Panc1 (cell line): ENCODE measurements around the gene ROBO3. TPM values are rescaled to one million over a fixed set of nuclear protein-coding genes. Genes with fewer than 3 reads are reported as not detected.

Experiments used
- ATAC-seq: fragments of 200-7000 bp; cut with Tn5 transposase; 2 replicates; pipeline ENCODE4 v1.9.1; 2020; ENCODE audit warnings: mild to moderate bottlenecking, moderate library complexity
- BruUV-seq: library from RNA; stranded (reverse); fragments of 400-500 nt; replicated peaks from 2 replicates; lab custom pipeline; 2021; lab: Mats Ljungman, UMichigan
- CTCF ChIA-PET: fragments of 300-600 bp; sonication (Branson Sonifier 250); formaldehyde crosslinking; loops from one replicate; lab custom pipeline; 2022; ENCODE audit warnings: antibody characterized with exemption; lab: Charles Lee
- POLR2A ChIA-PET: fragments of 300-600 bp; sonication (Branson Sonifier 250); formaldehyde crosslinking; loops from one replicate; lab custom pipeline; 2022; ENCODE audit warnings: antibody characterized with exemption; lab: Charles Lee
- DNase-seq: peaks from one replicate; pipeline ENCODE4 v3.0.0-alpha.2; 2010; ENCODE audit warnings: low read depth, low spot score
- H3K27ac ChIP-seq: 2 replicates; pipeline ENCODE4 v1.5.1; 2011; ENCODE audit warnings: mild to moderate bottlenecking, low read length, inconsistent platforms
- H3K27me3 ChIP-seq: fragments of 200-500 bp; sonication (Bioruptor generic); 2 replicates; pipeline ENCODE4 v1.6.0; 2014; ENCODE audit warnings: low read length, inconsistent platforms; ENCODE audit not compliant: control insufficient read depth, insufficient read depth
- H3K36me3 ChIP-seq: fragments of 200-500 bp; sonication (Bioruptor generic); 2 replicates; pipeline ENCODE4 v1.5.1; 2014; ENCODE audit warnings: inconsistent platforms, mild to moderate bottlenecking, low read length, moderate library complexity; ENCODE audit not compliant: control insufficient read depth, insufficient read depth
- H3K4me1 ChIP-seq: 2 replicates; pipeline ENCODE4 v1.5.1; 2011; ENCODE audit warnings: inconsistent platforms, mild to moderate bottlenecking, low read length, moderate library complexity; ENCODE audit not compliant: control insufficient read depth, insufficient read depth
- H3K4me3 ChIP-seq, 2 experiments: 2 replicates each; pipeline ENCODE4 v1.5.1; 2011 to 2012; ENCODE audit warnings: low read depth in 2 of 2, low read length in 2 of 2, mild to moderate bottlenecking in 2 of 2, inconsistent platforms in 1 of 2, moderate library complexity in 1 of 2
- H3K9me3 ChIP-seq: fragments of 200-500 bp; sonication (Bioruptor generic); 2 replicates; pipeline ENCODE4 v1.5.1; 2014; ENCODE audit warnings: low read depth, mild to moderate bottlenecking, inconsistent platforms, low read length, moderate library complexity; ENCODE audit not compliant: control insufficient read depth, insufficient read depth
- POLR2AphosphoS5 ChIP-seq: IDR thresholded peaks from 2 replicates; pipeline ENCODE4 v1.6.1; 2012; ENCODE audit warnings: mild to moderate bottlenecking, low read depth, low read length, moderate library complexity
- REST ChIP-seq, 2 experiments: IDR thresholded peaks; 2 replicates each; pipeline ENCODE4 v1.6.1; 2011 to 2012; ENCODE audit warnings: low read depth in 2 of 2, control low read depth in 1 of 2, low read length in 1 of 2, mild to moderate bottlenecking in 1 of 2, moderate library complexity in 1 of 2; ENCODE audit not compliant: insufficient read depth in 1 of 2
- SIN3A ChIP-seq: IDR thresholded peaks from 2 replicates; pipeline ENCODE4 v1.6.1; 2012; ENCODE audit warnings: low read depth, mild to moderate bottlenecking, low read length, moderate library complexity, borderline replicate concordance; ENCODE audit not compliant: insufficient read depth
- TCF7L2 ChIP-seq: IDR thresholded peaks from 2 replicates; pipeline ENCODE4 v1.6.1; 2011; ENCODE audit warnings: mild to moderate bottlenecking, low read depth, low read length, inconsistent platforms
- in situ Hi-C: cut with HindIII; loops from 2 replicates; pipeline ENCODE4 v1.10.0; 2016; ENCODE audit warnings: low sequenced_read_pairs, low pct_unique_long_range_greater_than_20kb
- intact Hi-C: fragments of 100-400 bp; cut with micrococcal nuclease; formaldehyde crosslinking; loops from one replicate; pipeline ENCODE4 v1.10.0; 2022; ENCODE audit not compliant: unreplicated experiment
- total RNA-seq: library from RNA; stranded (reverse); gene quantifications from one replicate; pipeline ENCODE4 v1.2.1, GENCODE V29; 2021; ENCODE audit not compliant: unreplicated experiment
- TF ChIP-seq, protein P1 (sequence below): fragments of 450-650 bp; IDR thresholded peaks from 2 replicates; pipeline ENCODE4 v1.5.1; 2017; ENCODE audit warnings: mild to moderate bottlenecking

Gene ROBO3
- total RNA-seq, 1 experiment from 2014 or later = 12.0 TPM

DNA sequence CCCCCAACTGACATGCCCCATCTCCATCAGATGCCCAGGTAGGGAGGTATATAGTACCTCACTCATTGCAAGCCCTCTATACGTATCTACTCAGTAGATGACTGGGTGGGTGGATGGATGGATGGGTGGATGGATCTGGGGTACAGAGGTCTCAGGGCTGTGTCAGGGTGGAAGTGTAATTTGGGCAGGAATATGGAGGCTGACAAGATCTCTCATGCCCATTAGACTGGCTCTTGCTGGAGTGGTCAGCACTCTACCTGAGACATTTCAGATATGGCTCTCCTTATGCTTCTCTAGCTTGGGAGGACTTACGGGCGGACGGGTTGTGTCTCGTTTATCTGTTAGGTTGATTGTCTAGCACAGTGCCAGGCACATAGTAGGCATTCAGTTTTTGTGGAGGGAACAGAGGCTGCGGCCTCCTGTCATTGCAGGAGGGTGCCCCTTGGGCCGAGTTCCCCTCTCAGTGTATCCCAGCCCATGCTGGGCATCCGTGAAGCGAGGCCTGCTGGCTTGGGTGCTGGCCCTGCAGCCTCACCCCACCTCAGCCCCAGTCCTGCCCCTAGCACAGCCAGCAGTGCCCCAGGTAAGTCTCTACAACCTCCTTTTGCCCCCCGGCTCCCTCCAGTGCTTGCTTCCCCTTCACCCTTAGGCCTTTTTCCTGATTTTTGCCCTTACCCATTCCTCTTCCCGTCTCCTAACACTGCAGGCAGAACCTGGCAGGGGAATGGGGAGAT lies 13.7 kb downstream of the ROBO3 start:
- Histone ChIP-seq H3K4me3 (no peak overlapping the region), H3K27me3 (no peaks in the 10 kb centered on the region), H3K27ac (no peak overlapping the region), H3K36me3 (no peaks in the 10 kb centered on the region), H3K9me3 (no peaks in the 10 kb centered on the region), H3K4me1 (peaks cover 8% of the 10 kb centered on the region)
- no peak for DNase-seq
- ChIA-PET POLR2A (no interaction called here), CTCF (no interaction called here)
- intact Hi-C loops = no loop called here
- BruUV-seq = TSS peak; percentile 54
- in situ Hi-C loops = no loop called here
- ATAC-seq = no peak
- TF ChIP-seq, protein P1, sequence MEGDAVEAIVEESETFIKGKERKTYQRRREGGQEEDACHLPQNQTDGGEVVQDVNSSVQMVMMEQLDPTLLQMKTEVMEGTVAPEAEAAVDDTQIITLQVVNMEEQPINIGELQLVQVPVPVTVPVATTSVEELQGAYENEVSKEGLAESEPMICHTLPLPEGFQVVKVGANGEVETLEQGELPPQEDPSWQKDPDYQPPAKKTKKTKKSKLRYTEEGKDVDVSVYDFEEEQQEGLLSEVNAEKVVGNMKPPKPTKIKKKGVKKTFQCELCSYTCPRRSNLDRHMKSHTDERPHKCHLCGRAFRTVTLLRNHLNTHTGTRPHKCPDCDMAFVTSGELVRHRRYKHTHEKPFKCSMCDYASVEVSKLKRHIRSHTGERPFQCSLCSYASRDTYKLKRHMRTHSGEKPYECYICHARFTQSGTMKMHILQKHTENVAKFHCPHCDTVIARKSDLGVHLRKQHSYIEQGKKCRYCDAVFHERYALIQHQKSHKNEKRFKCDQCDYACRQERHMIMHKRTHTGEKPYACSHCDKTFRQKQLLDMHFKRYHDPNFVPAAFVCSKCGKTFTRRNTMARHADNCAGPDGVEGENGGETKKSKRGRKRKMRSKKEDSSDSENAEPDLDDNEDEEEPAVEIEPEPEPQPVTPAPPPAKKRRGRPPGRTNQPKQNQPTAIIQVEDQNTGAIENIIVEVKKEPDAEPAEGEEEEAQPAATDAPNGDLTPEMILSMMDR = no peak
- TF ChIP-seq REST (IDR thresholded peaks at IDR 0.05; ENCODE audit: insufficient read depth in 1 of 2, low read depth in 2 of 2, low read length in 1 of 2) (no peak), POLR2AphosphoS5 (no peak), SIN3A (no peak), TCF7L2 (no peak)

DNA sequence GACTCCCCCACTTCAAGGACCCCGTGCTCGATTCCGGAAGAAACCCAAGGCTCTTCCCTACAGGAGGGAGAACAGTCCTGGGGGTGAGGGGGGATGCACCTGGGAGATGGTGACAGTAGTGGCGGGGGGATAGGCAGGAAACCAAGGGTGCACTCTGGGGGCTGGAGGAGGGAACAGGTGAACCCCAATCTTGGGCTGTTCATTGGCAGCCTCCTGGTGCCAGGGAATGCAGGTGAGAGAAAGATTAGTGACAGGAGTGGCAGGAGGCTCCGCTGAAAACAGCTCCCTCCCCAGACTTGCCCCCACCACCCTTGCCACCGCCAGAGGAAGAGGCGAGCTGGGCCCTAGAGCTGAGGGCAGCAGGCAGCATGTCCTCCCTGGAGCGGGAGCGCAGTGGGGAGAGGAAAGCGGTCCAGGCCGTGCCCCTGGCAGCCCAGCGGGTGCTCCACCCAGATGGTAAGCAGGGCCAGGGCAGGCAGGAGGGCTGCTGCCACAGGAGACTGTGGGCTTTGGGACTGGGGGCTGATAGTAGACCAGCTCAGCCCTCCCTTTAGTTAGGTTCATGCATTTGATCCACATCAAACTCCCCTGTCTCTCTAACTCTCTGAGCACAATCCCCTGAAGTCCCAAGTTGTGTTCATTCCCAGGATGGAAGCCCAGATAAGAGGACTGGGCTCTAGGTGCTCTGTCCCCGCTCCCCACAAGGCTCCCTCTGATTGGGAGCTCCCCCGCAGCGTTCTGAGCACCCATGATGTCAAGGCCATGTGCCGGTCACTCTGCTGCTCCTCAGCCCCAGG lies 14.5 kb downstream of the ROBO3 start:
- ChIA-PET POLR2A (no interaction called here), CTCF (no interaction called here)
- DNase-seq = no peak
- intact Hi-C loops (no loop called here), in situ Hi-C loops (no loop called here)
- TF ChIP-seq SIN3A (no peak), TCF7L2 (no peak), REST (IDR thresholded peaks at IDR 0.05; ENCODE audit: insufficient read depth in 1 of 2, low read depth in 2 of 2, low read length in 1 of 2) (no peak), POLR2AphosphoS5 (no peak)
- TF ChIP-seq, protein P1 = no peak
- H3K27ac ChIP-seq = no peak overlapping the region
- no TSS peak for BruUV-seq
- H3K36me3 ChIP-seq = no peaks in the 10 kb centered on the region
- peaks cover 8% of the 10 kb centered on the region for H3K4me1 ChIP-seq
- no peaks in the 10 kb centered on the region for H3K9me3 ChIP-seq
- no peaks in the 10 kb centered on the region for H3K27me3 ChIP-seq
- ATAC-seq = no peak
- H3K4me3 ChIP-seq = no peak overlapping the region
